Colonic mucosa (tissue), 4 donors: Measurements from ENCODE around the gene SMAD3. TPM values are rescaled to one million over a fixed set of nuclear protein-coding genes. Genes with fewer than 3 reads are reported as not detected.

ENCODE experiments used
- DNase-seq: peaks from one replicate; pipeline ENCODE4 v3.0.0-alpha.2; 2020
- H3K27ac ChIP-seq: fragments of 200-600 bp; one replicate; pipeline ENCODE4 v1.8.0; 2021
- H3K27me3 ChIP-seq: fragments of 200-600 bp; one replicate; pipeline ENCODE4 v1.8.0; 2021
- H3K36me3 ChIP-seq: fragments of 200-600 bp; one replicate; pipeline ENCODE4 v1.8.0; 2021
- H3K4me1 ChIP-seq: fragments of 200-600 bp; one replicate; pipeline ENCODE4 v1.8.0; 2021; ENCODE audit warnings: mild to moderate bottlenecking
- H3K4me3 ChIP-seq: fragments of 200-600 bp; one replicate; pipeline ENCODE4 v1.8.0; 2021
- H3K9ac ChIP-seq, 2 donors: one replicate each; pipeline ENCODE4 v1.7.0; 2013; ENCODE audit warnings: control low read depth in 2 of 2, low read depth in 2 of 2, low read length in 2 of 2
- H3K9me3 ChIP-seq: fragments of 200-600 bp; one replicate; pipeline ENCODE4 v1.8.0; 2021
- CTCF ChIP-seq: fragments of 200-600 bp; IDR thresholded peaks from one replicate; pipeline ENCODE4 v1.8.0; 2022; ENCODE audit warnings: antibody characterized with exemption, mild to moderate bottlenecking
- intact Hi-C: fragments of 100-400 bp; cut with DNase I; formaldehyde crosslinking; loops from one replicate; pipeline ENCODE4 v1.14.1; 2022
- total RNA-seq, 2 donors: library from RNA; stranded (reverse); fragmentation: NEBNext Ultra II Directional in 1 of 2; extraction: Animal tissue kit (Norgen Biotek cat#: 25700) in 1 of 2; gene quantifications; one replicate each; pipeline ENCODE4 v1.2.1, GENCODE V29; 2021
- donor health status: healthy.
- donor health status: DM: no; HTN: no; CAD: no.
- donor health status: DM: no; HTN: no; CAD: no.

Gene SMAD3
- total RNA-seq, 2 donors from 2014 or later: 38.6 to 62.1 TPM

GRCh38 chr15:67030036-67030762 is 35.2 kb upstream of the SMAD3 start:
- no peaks in the 10 kb centered on the region for H3K36me3 ChIP-seq
- H3K4me1 ChIP-seq: peaks cover 18% of the 10 kb centered on the region
- TF ChIP-seq CTCF: no peak
- intact Hi-C loops: no loop called here
- DNase-seq: peak; percentile 53
- H3K27me3 ChIP-seq: no peaks in the 10 kb centered on the region
- H3K27ac ChIP-seq: no peak overlapping the region
- no peaks in the 10 kb centered on the region for H3K9me3 ChIP-seq
- no peak overlapping the region for H3K4me3 ChIP-seq
- H3K9ac ChIP-seq: no peak overlapping the region

GRCh38 chr15:67031331-67031730 is 34.1 kb upstream of the SMAD3 start:
- no peak for DNase-seq

GRCh38 chr15:67032608-67033007 is 32.8 kb upstream of the SMAD3 start:
- no peak for TF ChIP-seq CTCF
- Histone ChIP-seq H3K27me3 (no peaks in the 10 kb centered on the region), H3K27ac (no peak overlapping the region), H3K4me3 (no peak overlapping the region), H3K4me1 (peaks cover 5% of the 10 kb centered on the region), H3K9ac (no peak overlapping the region), H3K36me3 (no peaks in the 10 kb centered on the region), H3K9me3 (no peaks in the 10 kb centered on the region)
- intact Hi-C loops: no loop called here
- DNase-seq: no peak

More at GRCh38 chr15:67031331-67031730, 34.1 kb upstream of the SMAD3 start:
- peaks cover 8% of the 10 kb centered on the region for H3K4me1 ChIP-seq
- H3K36me3 ChIP-seq: no peaks in the 10 kb centered on the region
- H3K27me3 ChIP-seq: no peaks in the 10 kb centered on the region
- H3K4me3 ChIP-seq: no peak overlapping the region
- H3K27ac ChIP-seq: no peak overlapping the region
- H3K9me3 ChIP-seq: no peaks in the 10 kb centered on the region
- no peak for TF ChIP-seq CTCF
- H3K9ac ChIP-seq: no peak overlapping the region
- intact Hi-C loops: no loop called here

GRCh38 chr15:67033012-67033411 is 32.4 kb upstream of the SMAD3 start:
- Histone ChIP-seq H3K4me3 (no peak overlapping the region), H3K9me3 (no peaks in the 10 kb centered on the region), H3K27me3 (no peaks in the 10 kb centered on the region), H3K27ac (no peak overlapping the region), H3K36me3 (no peaks in the 10 kb centered on the region), H3K4me1 (peaks cover 5% of the 10 kb centered on the region), H3K9ac (peak overlapping the region in 1 of 2 donors; percentile 32)
- intact Hi-C loops: no loop called here
- no peak for DNase-seq
- TF ChIP-seq CTCF: no peak

GRCh38 chr15:67033571-67034044 is 31.8 kb upstream of the SMAD3 start:
- no peak for DNase-seq
- Histone ChIP-seq H3K9me3 (no peaks in the 10 kb centered on the region), H3K4me3 (peak overlapping the region; percentile 17), H3K27ac (no peak overlapping the region), H3K9ac (peak overlapping the region; percentile 31 to 32), H3K4me1 (peaks cover 5% of the 10 kb centered on the region), H3K36me3 (no peaks in the 10 kb centered on the region), H3K27me3 (no peaks in the 10 kb centered on the region)
- intact Hi-C loops: no loop called here
- no peak for TF ChIP-seq CTCF
